Osteoblast (primary cell): ENCODE results near the gene FREM1. TPM values are rescaled to one million over a fixed set of nuclear protein-coding genes. Genes with fewer than 3 reads are reported as not detected.

Experiments
- DNase-seq: peaks from one replicate; pipeline ENCODE4 v3.0.0; 2011; ENCODE audit warnings: low spot score, mixed read lengths; ENCODE audit not compliant: insufficient read length; ENCODE audit errors: missing footprints
- H2AFZ ChIP-seq: 2 replicates; pipeline ENCODE4 v1.6.0; 2011; ENCODE audit warnings: mild to moderate bottlenecking, low read length
- H3K27ac ChIP-seq: 2 replicates; pipeline ENCODE4 v1.5.1; 2011; ENCODE audit warnings: mild to moderate bottlenecking, low read depth, low read length, moderate library complexity
- H3K27me3 ChIP-seq: 2 replicates; pipeline ENCODE4 v1.6.0; 2012; ENCODE audit warnings: mild to moderate bottlenecking, control low read depth, inconsistent platforms, low read length, moderate library complexity; ENCODE audit not compliant: insufficient read depth
- H3K36me3 ChIP-seq: 2 replicates; pipeline ENCODE4 v1.5.1; 2011; ENCODE audit warnings: mild to moderate bottlenecking, low read length, control low read depth, moderate library complexity; ENCODE audit not compliant: insufficient read depth
- H3K4me1 ChIP-seq: 2 replicates; pipeline ENCODE4 v1.5.1; 2011; ENCODE audit warnings: mild to moderate bottlenecking, low read length, control low read depth, moderate library complexity; ENCODE audit not compliant: insufficient read depth
- H3K4me2 ChIP-seq: 2 replicates; pipeline ENCODE4 v1.6.0; 2011; ENCODE audit warnings: mild to moderate bottlenecking, low read length; ENCODE audit not compliant: insufficient read depth
- H3K4me3 ChIP-seq: fragments of 200-600 bp; sonication (generic); 3 replicates; pipeline ENCODE4 v1.5.1; 2012; ENCODE audit warnings: mild to moderate bottlenecking, low read length, inconsistent platforms; ENCODE audit not compliant: insufficient read depth
- H3K79me2 ChIP-seq: 2 replicates; pipeline ENCODE4 v1.6.0; 2012; ENCODE audit warnings: mild to moderate bottlenecking, low read length, control low read depth, inconsistent platforms; ENCODE audit not compliant: insufficient read depth
- H3K9me3 ChIP-seq: 2 replicates; pipeline ENCODE4 v1.5.1; 2011; ENCODE audit warnings: low read depth, low read length, control low read depth
- H4K20me1 ChIP-seq: 2 replicates; pipeline ENCODE4 v1.6.0; 2012; ENCODE audit warnings: mild to moderate bottlenecking, low read length, control low read depth; ENCODE audit not compliant: insufficient read depth
- CTCF ChIP-seq: IDR thresholded peaks from 2 replicates; pipeline ENCODE4 v1.5.1; 2011; ENCODE audit warnings: mild to moderate bottlenecking, low read depth, low read length, moderate library complexity; ENCODE audit errors: extremely low read depth
- total RNA-seq: library from RNA; depleted of rRNA; stranded (reverse); fragments of >200 nt; gene quantifications from 2 replicates; pipeline ENCODE4 v1.2.3, GENCODE V29; 2012

Gene FREM1
- total RNA-seq, 1 donor: 0.72 TPM

- peaks cover 3% of the 10 kb centered on the region for H3K27me3 ChIP-seq
- no peak for DNase-seq
Observed at GRCh38 chr9:14782286-14783051, 127.8 kb downstream of the FREM1 start.

GRCh38 chr9:14780693-14781092 is 129.5 kb downstream of the FREM1 start:
- H3K4me3 ChIP-seq: no peak overlapping the region
- H3K79me2 ChIP-seq: no peaks in the 10 kb centered on the region
- no peaks in the 10 kb centered on the region for H3K9me3 ChIP-seq
- no peak overlapping the region for H3K4me2 ChIP-seq
- no peaks in the 10 kb centered on the region for H3K27me3 ChIP-seq
- H3K36me3 ChIP-seq: no peaks in the 10 kb centered on the region
- no peak overlapping the region for H3K27ac ChIP-seq
- no peak overlapping the region for H2AFZ ChIP-seq
- no peaks in the 10 kb centered on the region for H3K4me1 ChIP-seq
- DNase-seq: no peak
- no peaks in the 10 kb centered on the region for H4K20me1 ChIP-seq
- TF ChIP-seq CTCF: no peak

More at GRCh38 chr9:14782286-14783051, 127.8 kb downstream of the FREM1 start:
- TF ChIP-seq CTCF: no peak
- no peak overlapping the region for H2AFZ ChIP-seq
- no peaks in the 10 kb centered on the region for H3K4me1 ChIP-seq
- H3K79me2 ChIP-seq: no peaks in the 10 kb centered on the region
- H3K9me3 ChIP-seq: no peaks in the 10 kb centered on the region
- no peak overlapping the region for H3K4me3 ChIP-seq
- H3K27ac ChIP-seq: no peak overlapping the region
- no peak overlapping the region for H3K4me2 ChIP-seq
- H4K20me1 ChIP-seq: no peaks in the 10 kb centered on the region
- no peaks in the 10 kb centered on the region for H3K36me3 ChIP-seq

- H3K4me3 ChIP-seq: no peak overlapping the region
- no peak for TF ChIP-seq CTCF
- no peaks in the 10 kb centered on the region for H3K36me3 ChIP-seq
- H3K9me3 ChIP-seq: no peaks in the 10 kb centered on the region
- no peak for DNase-seq
- H3K4me2 ChIP-seq: no peak overlapping the region
- no peaks in the 10 kb centered on the region for H3K27me3 ChIP-seq
- H4K20me1 ChIP-seq: no peaks in the 10 kb centered on the region
- no peak overlapping the region for H3K27ac ChIP-seq
- no peaks in the 10 kb centered on the region for H3K4me1 ChIP-seq
- H3K79me2 ChIP-seq: no peaks in the 10 kb centered on the region
- no peak overlapping the region for H2AFZ ChIP-seq
Observed at GRCh38 chr9:14780251-14780650, 130.0 kb downstream of the FREM1 start.

GRCh38 chr9:14779566-14780022 is 130.6 kb downstream of the FREM1 start:
- no peak for DNase-seq
- no peak overlapping the region for H3K4me3 ChIP-seq
- no peaks in the 10 kb centered on the region for H4K20me1 ChIP-seq
- H3K4me1 ChIP-seq: no peaks in the 10 kb centered on the region
- H3K27ac ChIP-seq: no peak overlapping the region
- no peak overlapping the region for H3K4me2 ChIP-seq
- no peaks in the 10 kb centered on the region for H3K36me3 ChIP-seq
- no peaks in the 10 kb centered on the region for H3K27me3 ChIP-seq
- peak overlapping the region; percentile 11 for H2AFZ ChIP-seq
- no peaks in the 10 kb centered on the region for H3K9me3 ChIP-seq
- H3K79me2 ChIP-seq: no peaks in the 10 kb centered on the region
- no peak for TF ChIP-seq CTCF
